ENCODE results near the gene GGACT. TPM values are rescaled to one million over a fixed set of nuclear protein-coding genes. Genes with fewer than 3 reads are reported as not detected.

The GGACT gene
- total RNA-seq, 1 experiment from 2014 or later: 2.6 TPM

DNA sequence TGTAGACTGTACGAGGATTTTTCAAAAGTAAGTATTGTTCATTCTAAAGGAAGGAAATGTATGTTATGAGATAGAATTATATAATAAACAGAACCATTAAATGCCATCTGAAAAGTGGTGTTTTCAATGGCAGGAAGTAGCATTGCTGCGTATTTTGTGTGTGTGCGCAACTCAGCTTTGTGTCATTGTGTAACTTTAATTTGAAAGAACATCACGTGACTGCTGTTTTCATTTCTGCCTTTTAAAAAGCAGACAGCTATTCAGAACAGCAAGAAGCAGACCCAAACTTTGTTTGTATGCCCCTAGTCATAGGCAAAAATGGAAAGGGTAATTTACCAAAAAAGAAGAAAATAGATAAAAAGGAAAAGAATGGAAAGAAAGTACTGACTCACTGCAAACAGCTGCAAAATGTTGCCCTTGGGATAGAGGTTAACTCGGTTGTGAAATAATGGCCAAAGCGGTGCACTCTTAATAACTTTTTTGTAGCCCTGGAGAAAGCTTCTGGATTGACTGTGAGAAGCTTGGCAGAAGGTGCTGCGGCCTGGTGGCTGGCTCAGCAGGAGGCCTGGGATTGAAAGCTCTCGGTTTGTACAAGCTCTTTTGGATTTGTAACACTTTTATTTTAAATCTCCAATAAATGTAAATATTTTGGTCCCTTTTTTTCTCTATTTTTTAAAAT lies 97.3 kb downstream of the GGACT start:
- intact Hi-C loops (cut with micrococcal nuclease; ENCODE audit: unreplicated experiment): no loop called here
- no peak overlapping the region for H3K4me3 Mint-ChIP-seq (ENCODE audit: low read depth, unreplicated experiment)
- H3K27ac Mint-ChIP-seq (ENCODE audit: unreplicated experiment): no peak overlapping the region
- no peaks in the 10 kb centered on the region for H3K9me3 Mint-ChIP-seq (ENCODE audit: low read depth, unreplicated experiment)
- H3K36me3 Mint-ChIP-seq (ENCODE audit: insufficient read depth, unreplicated experiment): no peaks in the 10 kb centered on the region
- CTCF ChIA-PET: no interaction called here
- H3K27me3 Mint-ChIP-seq (ENCODE audit: unreplicated experiment): no peaks in the 10 kb centered on the region
- DNase-seq: no peak
- TF ChIP-seq, protein P1, sequence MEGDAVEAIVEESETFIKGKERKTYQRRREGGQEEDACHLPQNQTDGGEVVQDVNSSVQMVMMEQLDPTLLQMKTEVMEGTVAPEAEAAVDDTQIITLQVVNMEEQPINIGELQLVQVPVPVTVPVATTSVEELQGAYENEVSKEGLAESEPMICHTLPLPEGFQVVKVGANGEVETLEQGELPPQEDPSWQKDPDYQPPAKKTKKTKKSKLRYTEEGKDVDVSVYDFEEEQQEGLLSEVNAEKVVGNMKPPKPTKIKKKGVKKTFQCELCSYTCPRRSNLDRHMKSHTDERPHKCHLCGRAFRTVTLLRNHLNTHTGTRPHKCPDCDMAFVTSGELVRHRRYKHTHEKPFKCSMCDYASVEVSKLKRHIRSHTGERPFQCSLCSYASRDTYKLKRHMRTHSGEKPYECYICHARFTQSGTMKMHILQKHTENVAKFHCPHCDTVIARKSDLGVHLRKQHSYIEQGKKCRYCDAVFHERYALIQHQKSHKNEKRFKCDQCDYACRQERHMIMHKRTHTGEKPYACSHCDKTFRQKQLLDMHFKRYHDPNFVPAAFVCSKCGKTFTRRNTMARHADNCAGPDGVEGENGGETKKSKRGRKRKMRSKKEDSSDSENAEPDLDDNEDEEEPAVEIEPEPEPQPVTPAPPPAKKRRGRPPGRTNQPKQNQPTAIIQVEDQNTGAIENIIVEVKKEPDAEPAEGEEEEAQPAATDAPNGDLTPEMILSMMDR (IDR thresholded peaks at IDR 0.05; ENCODE audit: unreplicated experiment): no peak
- no peaks in the 10 kb centered on the region for H3K4me1 Mint-ChIP-seq (ENCODE audit: low read depth, unreplicated experiment)
- BruUV-seq (replicated peaks): no TSS peak

DNA sequence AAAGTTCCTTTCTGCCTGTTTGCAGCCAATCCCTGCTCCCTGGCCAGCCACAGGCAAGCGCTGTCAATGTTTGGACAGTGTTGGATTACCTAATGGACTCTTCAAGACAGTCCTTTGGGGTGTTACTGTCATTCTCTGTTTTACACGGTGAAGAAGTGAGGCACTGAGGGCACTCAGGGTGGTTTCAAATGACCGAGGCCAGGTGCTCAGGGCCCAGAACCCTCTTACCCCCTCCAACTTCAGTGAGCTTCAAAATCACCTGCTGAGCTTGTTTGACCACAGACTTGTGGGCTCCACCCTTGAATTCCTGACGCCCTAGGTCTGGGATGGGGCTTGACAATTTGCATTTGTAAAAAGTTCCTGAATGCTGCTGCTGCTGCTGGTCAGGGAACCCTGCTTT lies 97.9 kb downstream of the GGACT start:
- no peaks in the 10 kb centered on the region for H3K27me3 Mint-ChIP-seq (ENCODE audit: unreplicated experiment)
- no peak overlapping the region for H3K4me3 Mint-ChIP-seq (ENCODE audit: low read depth, unreplicated experiment)
- no peak overlapping the region for H3K27ac Mint-ChIP-seq (ENCODE audit: unreplicated experiment)
- no peaks in the 10 kb centered on the region for H3K36me3 Mint-ChIP-seq (ENCODE audit: insufficient read depth, unreplicated experiment)
- TF ChIP-seq, protein P1 (IDR thresholded peaks at IDR 0.05; ENCODE audit: unreplicated experiment): no peak
- intact Hi-C loops (cut with micrococcal nuclease; ENCODE audit: unreplicated experiment): no loop called here
- H3K4me1 Mint-ChIP-seq (ENCODE audit: low read depth, unreplicated experiment): no peaks in the 10 kb centered on the region
- H3K9me3 Mint-ChIP-seq (ENCODE audit: low read depth, unreplicated experiment): no peaks in the 10 kb centered on the region
- CTCF ChIA-PET: no interaction called here
- DNase-seq: peak; percentile 1
- no TSS peak for BruUV-seq (replicated peaks)

- H3K4me3 Mint-ChIP-seq (ENCODE audit: low read depth, unreplicated experiment): no peak overlapping the region
- intact Hi-C loops (cut with micrococcal nuclease; ENCODE audit: unreplicated experiment): no loop called here
- H3K9me3 Mint-ChIP-seq (ENCODE audit: low read depth, unreplicated experiment): no peaks in the 10 kb centered on the region
- no TSS peak for BruUV-seq (replicated peaks)
- no peak for DNase-seq
- CTCF ChIA-PET: no interaction called here
- no peaks in the 10 kb centered on the region for H3K4me1 Mint-ChIP-seq (ENCODE audit: low read depth, unreplicated experiment)
- no peak overlapping the region for H3K27ac Mint-ChIP-seq (ENCODE audit: unreplicated experiment)
- H3K36me3 Mint-ChIP-seq (ENCODE audit: insufficient read depth, unreplicated experiment): no peaks in the 10 kb centered on the region
- TF ChIP-seq, protein P1 (IDR thresholded peaks at IDR 0.05; ENCODE audit: unreplicated experiment): no peak
- H3K27me3 Mint-ChIP-seq (ENCODE audit: unreplicated experiment): no peaks in the 10 kb centered on the region
Observed at GRCh38 chr13:100485265-100485664, 103.3 kb downstream of the GGACT start.

DNA sequence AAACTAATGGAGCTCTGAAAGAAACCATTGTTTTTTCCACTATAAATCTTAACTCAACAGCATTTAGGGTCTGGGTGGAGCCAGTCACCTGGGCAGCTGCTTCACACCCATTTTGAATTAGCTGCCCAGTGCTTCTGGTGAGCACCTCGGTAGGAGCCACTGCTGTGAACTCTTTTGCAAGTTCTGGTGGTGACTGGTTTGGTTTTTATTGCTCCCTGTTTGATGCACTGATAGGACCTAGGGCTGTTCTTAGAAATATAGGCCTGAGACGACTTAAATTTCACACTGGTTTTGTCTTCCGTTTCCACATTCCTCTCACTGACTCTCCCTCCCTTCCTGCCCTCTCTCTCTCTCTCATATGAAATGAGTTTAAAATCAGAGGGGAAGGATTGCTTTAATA lies 103.9 kb downstream of the GGACT start:
- no peak for DNase-seq
- TF ChIP-seq, protein P1 (IDR thresholded peaks at IDR 0.05; ENCODE audit: unreplicated experiment): no peak
- H3K27me3 Mint-ChIP-seq (ENCODE audit: unreplicated experiment): no peaks in the 10 kb centered on the region
- H3K36me3 Mint-ChIP-seq (ENCODE audit: insufficient read depth, unreplicated experiment): no peaks in the 10 kb centered on the region
- intact Hi-C loops (cut with micrococcal nuclease; ENCODE audit: unreplicated experiment): no loop called here
- no peaks in the 10 kb centered on the region for H3K9me3 Mint-ChIP-seq (ENCODE audit: low read depth, unreplicated experiment)
- CTCF ChIA-PET: no interaction called here
- H3K27ac Mint-ChIP-seq (ENCODE audit: unreplicated experiment): no peak overlapping the region
- no peaks in the 10 kb centered on the region for H3K4me1 Mint-ChIP-seq (ENCODE audit: low read depth, unreplicated experiment)
- no peak overlapping the region for H3K4me3 Mint-ChIP-seq (ENCODE audit: low read depth, unreplicated experiment)
- no TSS peak for BruUV-seq (replicated peaks)

Data from Calu3 (cell line).